GM18526 (cell line): Measurements from ENCODE around the gene NRL.

Experiments
- POLR2A ChIP-seq: IDR thresholded peaks from 3 replicates; pipeline ENCODE4 v1.6.1; 2011; ENCODE audit not compliant: insufficient read length; ENCODE audit errors: extremely low read depth

Gene NRL

GRCh38 chr14:24064091-24064795, 50.5 kb downstream of the NRL start:
- TF ChIP-seq POLR2A: no peak

- TF ChIP-seq POLR2A: no peak
These were observed 51.4 kb downstream of the NRL start for GRCh38 chr14:24063263-24063836.

GRCh38 chr14:24062216-24062980, 52.4 kb downstream of the NRL start:
- TF ChIP-seq POLR2A: no peak

- TF ChIP-seq POLR2A: no peak
These were observed 53.5 kb downstream of the NRL start for GRCh38 chr14:24060984-24061913.

GRCh38 chr14:24060443-24060842, 54.3 kb downstream of the NRL start:
- TF ChIP-seq POLR2A: no peak

- TF ChIP-seq POLR2A: no peak
These were observed 54.8 kb downstream of the NRL start for GRCh38 chr14:24059841-24060388.

- no peak for TF ChIP-seq POLR2A
These were observed 55.7 kb downstream of the NRL start for GRCh38 chr14:24058951-24059475.

GRCh38 chr14:24058260-24058950, 56.3 kb downstream of the NRL start:
- TF ChIP-seq POLR2A: no peak

GRCh38 chr14:24057867-24058259, 56.9 kb downstream of the NRL start:
- no peak for TF ChIP-seq POLR2A

- no peak for TF ChIP-seq POLR2A
These were observed 57.5 kb downstream of the NRL start for GRCh38 chr14:24057271-24057670.

- TF ChIP-seq POLR2A: no peak
These were observed 58.0 kb downstream of the NRL start for GRCh38 chr14:24056800-24057184.

GRCh38 chr14:24055971-24056799, 58.6 kb downstream of the NRL start:
- TF ChIP-seq POLR2A: no peak

- no peak for TF ChIP-seq POLR2A
These were observed 60.1 kb downstream of the NRL start for GRCh38 chr14:24054646-24055045.
